HEK293 (cell line): ENCODE data around the gene IL15.

Experiments
- CTCF ChIA-PET: fragments of 350-600 bp; formaldehyde crosslinking; extraction: SDS; loops from one replicate; lab custom pipeline; 2021; ENCODE audit warnings: antibody characterized with exemption; lab: Yijun Ruan, JAX
- POLR2A ChIA-PET: fragments of 300-600 bp; formaldehyde crosslinking; extraction: SDS; loops from one replicate; lab custom pipeline; 2020; ENCODE audit warnings: antibody characterized with exemption, inconsistent platforms; lab: Yijun Ruan, JAX
- H3K27ac ChIP-seq: fragments of 200-500 bp; sonication (Bioruptor generic); 2 replicates; pipeline ENCODE4 v1.5.1; 2014; ENCODE audit warnings: low read depth, low read length, control low read depth, inconsistent platforms; ENCODE audit errors: extremely low read depth
- H3K36me3 ChIP-seq, 2 experiments: fragments of 200-500 bp in 1 of 2; sonication (Bioruptor generic) in 1 of 2; 1 replicate in 1 of 2; 2 replicates in 1 of 2; pipeline ENCODE4 v1.5.1; 2014 to 2017; ENCODE audit warnings: inconsistent platforms in 2 of 2, low read length in 2 of 2; ENCODE audit not compliant: control insufficient read depth in 2 of 2, insufficient read depth in 1 of 2
- H3K4me1 ChIP-seq: fragments of 200-500 bp; sonication (Bioruptor generic); 2 replicates; pipeline ENCODE4 v1.5.1; 2014; ENCODE audit warnings: mild to moderate bottlenecking, low read length, inconsistent platforms; ENCODE audit not compliant: control insufficient read depth, insufficient read depth
- H3K4me3 ChIP-seq: 2 replicates; pipeline ENCODE4 v1.5.1; 2011; ENCODE audit warnings: low read depth, mild to moderate bottlenecking, control low read depth, low read length, moderate library complexity
- H3K9me3 ChIP-seq: fragments of 200-500 bp; sonication (Bioruptor generic); 2 replicates; pipeline ENCODE4 v1.5.1; 2014; ENCODE audit warnings: low read depth, low read length, inconsistent platforms; ENCODE audit not compliant: control insufficient read depth, insufficient read depth
- ELK4 ChIP-seq: IDR thresholded peaks from 2 replicates; pipeline ENCODE4 v1.6.1; 2011; ENCODE audit warnings: mild to moderate bottlenecking, low read depth, low read length, borderline replicate concordance
- FEZF1 ChIP-seq: fragments of 450-650 bp; formaldehyde crosslinking; IDR thresholded peaks from 2 replicates; pipeline ENCODE4 v1.5.1; 2016; ENCODE audit warnings: missing biosample characterization, missing genetic modification characterization
- INSM2 ChIP-seq: fragments of 450-650 bp; formaldehyde crosslinking; IDR thresholded peaks from 2 replicates; pipeline ENCODE4 v1.5.1; 2016; ENCODE audit warnings: missing biosample characterization, missing genetic modification characterization
- KLF1 ChIP-seq: fragments of 450-650 bp; formaldehyde crosslinking; IDR thresholded peaks from 2 replicates; pipeline ENCODE4 v1.5.1; 2016; ENCODE audit warnings: missing biosample characterization, missing genetic modification characterization
- KLF8 ChIP-seq: fragments of 450-650 bp; formaldehyde crosslinking; IDR thresholded peaks from 2 replicates; pipeline ENCODE4 v1.5.1; 2016; ENCODE audit warnings: missing biosample characterization, missing genetic modification characterization
- MZF1 ChIP-seq: fragments of 450-650 bp; formaldehyde crosslinking; IDR thresholded peaks from 2 replicates; pipeline ENCODE4 v1.5.1; 2017; ENCODE audit warnings: missing biosample characterization, missing genetic modification characterization, borderline replicate concordance
- YY2 ChIP-seq: fragments of 450-650 bp; formaldehyde crosslinking; IDR thresholded peaks from 2 replicates; pipeline ENCODE4 v1.5.1; 2016; ENCODE audit warnings: missing biosample characterization, missing genetic modification characterization
- ZFP3 ChIP-seq: fragments of 450-650 bp; formaldehyde crosslinking; IDR thresholded peaks from 2 replicates; pipeline ENCODE4 v1.5.1; 2016; ENCODE audit warnings: low read depth, missing biosample characterization, missing genetic modification characterization
- ZNF121 ChIP-seq: fragments of 450-650 bp; formaldehyde crosslinking; IDR thresholded peaks from 2 replicates; pipeline ENCODE4 v1.5.1; 2016; ENCODE audit warnings: missing biosample characterization, missing genetic modification characterization
- ZNF132 ChIP-seq: fragments of 450-650 bp; formaldehyde crosslinking; IDR thresholded peaks from 2 replicates; pipeline ENCODE4 v1.5.1; 2017; ENCODE audit warnings: missing biosample characterization, missing genetic modification characterization, borderline replicate concordance
- ZNF223 ChIP-seq: fragments of 450-650 bp; formaldehyde crosslinking; IDR thresholded peaks from 2 replicates; pipeline ENCODE4 v1.5.1; 2016; ENCODE audit warnings: missing biosample characterization, missing genetic modification characterization
- ZNF324 ChIP-seq: fragments of 450-650 bp; formaldehyde crosslinking; IDR thresholded peaks from 2 replicates; pipeline ENCODE4 v1.5.1; 2016; ENCODE audit warnings: missing biosample characterization, missing genetic modification characterization
- ZNF335 ChIP-seq: fragments of 450-650 bp; formaldehyde crosslinking; conservative IDR thresholded peaks from 2 replicates; pipeline ENCODE4 v1.5.1; 2016; ENCODE audit warnings: missing biosample characterization, missing genetic modification characterization
- ZNF341 ChIP-seq: fragments of 450-650 bp; formaldehyde crosslinking; IDR thresholded peaks from 2 replicates; pipeline ENCODE4; 2016; ENCODE audit warnings: low read depth, missing biosample characterization, missing genetic modification characterization
- ZNF416 ChIP-seq: fragments of 450-650 bp; formaldehyde crosslinking; IDR thresholded peaks from 2 replicates; pipeline ENCODE4 v1.5.1; 2016; ENCODE audit warnings: missing biosample characterization, missing genetic modification characterization
- ZNF426 ChIP-seq: fragments of 450-650 bp; formaldehyde crosslinking; IDR thresholded peaks from 2 replicates; pipeline ENCODE4 v1.5.1; 2017; ENCODE audit warnings: missing biosample characterization, missing genetic modification characterization, mild to moderate bottlenecking, inconsistent platforms, moderate library complexity
- ZNF521 ChIP-seq: fragments of 450-650 bp; formaldehyde crosslinking; IDR thresholded peaks from 2 replicates; pipeline ENCODE4 v1.5.1; 2017; ENCODE audit warnings: missing biosample characterization, mild to moderate bottlenecking, missing genetic modification characterization
- ZNF600 ChIP-seq: fragments of 450-650 bp; formaldehyde crosslinking; IDR thresholded peaks from 2 replicates; pipeline ENCODE4 v1.5.1; 2016; ENCODE audit warnings: missing biosample characterization, missing genetic modification characterization
- ZNF701 ChIP-seq: fragments of 450-650 bp; formaldehyde crosslinking; IDR thresholded peaks from 2 replicates; pipeline ENCODE4 v1.5.1; 2016; ENCODE audit warnings: missing biosample characterization, missing genetic modification characterization
- ZNF777 ChIP-seq: fragments of 450-650 bp; formaldehyde crosslinking; IDR thresholded peaks from 2 replicates; pipeline ENCODE4 v1.5.1; 2017; ENCODE audit warnings: missing biosample characterization, missing genetic modification characterization, borderline replicate concordance
- ZNF791 ChIP-seq: fragments of 450-650 bp; formaldehyde crosslinking; IDR thresholded peaks from 2 replicates; pipeline ENCODE4 v1.5.1; 2016; ENCODE audit warnings: missing biosample characterization, missing genetic modification characterization
- ZNF843 ChIP-seq: fragments of 450-650 bp; formaldehyde crosslinking; IDR thresholded peaks from 2 replicates; pipeline ENCODE4 v1.5.1; 2016; ENCODE audit warnings: missing biosample characterization, missing genetic modification characterization
- TF ChIP-seq, protein P1 (sequence below): fragments of 450-650 bp; IDR thresholded peaks from 2 replicates; pipeline ENCODE4 v1.5.1; 2018; ENCODE audit warnings: missing biosample characterization, mild to moderate bottlenecking, missing genetic modification characterization

IL15 gene

GRCh38 chr4:141676087-141676670 lies 39.8 kb downstream of the IL15 start:
- Histone ChIP-seq H3K9me3 (no peaks in the 10 kb centered on the region), H3K4me1 (peaks cover 9% of the 10 kb centered on the region), H3K4me3 (no peak overlapping the region), H3K27ac (no peak overlapping the region), H3K36me3 (no peaks in the 10 kb centered on the region)
- TF ChIP-seq FEZF1 (tag by site-specific recombination) (peak; percentile 67), KLF8 (no peak)
- CTCF ChIA-PET = no interaction called here
- POLR2A ChIA-PET = no interaction called here

DNA sequence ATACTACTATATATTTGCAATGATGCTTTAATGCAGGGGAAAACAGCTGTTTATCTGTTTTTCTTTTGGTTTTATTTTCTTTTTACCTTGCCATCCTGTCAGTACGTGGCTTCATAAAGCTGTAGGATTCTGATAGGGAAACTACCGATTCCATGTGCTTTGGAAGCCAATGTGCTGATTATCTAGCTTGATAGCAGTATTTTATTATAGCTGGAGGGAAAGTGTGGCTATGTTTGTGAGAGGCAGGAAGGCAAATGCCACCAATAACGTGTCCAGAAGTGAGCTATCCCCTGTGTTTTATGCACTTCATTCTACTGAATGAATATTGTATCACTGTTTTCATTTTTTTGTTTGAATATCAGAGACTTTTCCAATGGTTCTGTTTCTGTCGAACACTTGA lies 43.7 kb downstream of the IL15 start:
- no peaks in the 10 kb centered on the region for H3K9me3 ChIP-seq
- no peak overlapping the region for H3K4me3 ChIP-seq
- ChIA-PET POLR2A (no interaction called here), CTCF (interaction anchor here (0.6 to 1.3 kb wide), 3 partner anchors 28 to 525 kb away, joined by 3 to 4 read pairs (median 3); partner anchors contain the start of gene IL15)
- H3K36me3 ChIP-seq = no peaks in the 10 kb centered on the region
- H3K4me1 ChIP-seq = peaks cover 9% of the 10 kb centered on the region
- peak; percentile 47; the same call in 1 of the 2 replicates for TF ChIP-seq ZNF843 (tag by site-specific recombination)
- peak; percentile 73 for TF ChIP-seq FEZF1 (tag by site-specific recombination)
- TF ChIP-seq ZNF777 (tag by site-specific recombination) = no peak
- no peak for TF ChIP-seq ELK4
- TF ChIP-seq MZF1 (tag by site-specific recombination) = no peak
- H3K27ac ChIP-seq = no peak overlapping the region

DNA sequence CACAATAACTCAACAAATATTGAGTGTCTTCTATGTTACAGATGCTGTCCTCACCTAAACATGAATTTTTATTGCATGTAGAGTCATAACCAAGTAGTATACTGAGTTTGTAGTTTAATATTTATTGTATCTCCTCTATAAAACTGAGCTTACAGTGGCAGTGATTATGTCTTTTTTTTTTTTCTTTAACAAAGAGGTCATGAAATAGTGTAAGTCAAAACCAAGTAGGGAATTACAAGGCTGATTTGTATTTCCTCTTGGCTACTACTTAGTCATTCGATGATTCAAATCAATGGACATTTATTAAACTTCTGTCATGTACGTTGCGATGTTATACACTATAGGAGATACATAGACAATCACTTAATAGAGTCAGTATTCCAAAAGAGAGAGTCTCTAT lies 48.4 kb downstream of the IL15 start:
- CTCF ChIA-PET = interaction anchor here (0.6 kb wide), 1 partner anchor 30 kb away, joined by 3 read pairs; no protein-coding TSS in a partner anchor
- POLR2A ChIA-PET = no interaction called here

GRCh38 chr4:141686146-141686775 lies 49.9 kb downstream of the IL15 start:
- Histone ChIP-seq H3K4me1 (no peaks in the 10 kb centered on the region), H3K36me3 (no peaks in the 10 kb centered on the region), H3K27ac (no peak overlapping the region), H3K9me3 (no peaks in the 10 kb centered on the region), H3K4me3 (no peak overlapping the region)
- ChIA-PET POLR2A (no interaction called here), CTCF (interaction anchor here (0.5 kb wide), 1 partner anchor 14 kb away, joined by 3 read pairs; no protein-coding TSS in a partner anchor)
- no peak for TF ChIP-seq YY2 (tag by site-specific recombination)
- TF ChIP-seq ZNF324 = 0 out of 2 replicates have a peak, but pooled peaks have one; percentile 19
- TF ChIP-seq ZNF426 (tag by site-specific recombination) = peak; percentile 98
- 0 out of 2 replicates have a peak, but pooled peaks have one; percentile 54 for TF ChIP-seq ZNF223
- no peak for TF ChIP-seq KLF1 (tag by site-specific recombination)
- TF ChIP-seq ZNF701 (tag by site-specific recombination) = no peak
- TF ChIP-seq ZNF341 (tag by site-specific recombination) = no peak
- TF ChIP-seq ZNF791 = peak; percentile 81
- peak; percentile 58; the same call in 1 of the 2 replicates for TF ChIP-seq ZNF121
- no peak for TF ChIP-seq ZNF416 (tag by site-specific recombination)
- TF ChIP-seq INSM2 (tag by site-specific recombination) = 0 out of 2 replicates have a peak, but pooled peaks have one; percentile 35
- 0 out of 2 replicates have a peak, but pooled peaks have one; percentile 14 for TF ChIP-seq ZNF600 (tag by site-specific recombination)
- no peak for TF ChIP-seq ZNF132
- no peak for TF ChIP-seq ZNF521 (tag by site-specific recombination)
- TF ChIP-seq FEZF1 (tag by site-specific recombination) = peak; percentile 27; the same call in 1 of the 2 replicates
- TF ChIP-seq, protein P1, sequence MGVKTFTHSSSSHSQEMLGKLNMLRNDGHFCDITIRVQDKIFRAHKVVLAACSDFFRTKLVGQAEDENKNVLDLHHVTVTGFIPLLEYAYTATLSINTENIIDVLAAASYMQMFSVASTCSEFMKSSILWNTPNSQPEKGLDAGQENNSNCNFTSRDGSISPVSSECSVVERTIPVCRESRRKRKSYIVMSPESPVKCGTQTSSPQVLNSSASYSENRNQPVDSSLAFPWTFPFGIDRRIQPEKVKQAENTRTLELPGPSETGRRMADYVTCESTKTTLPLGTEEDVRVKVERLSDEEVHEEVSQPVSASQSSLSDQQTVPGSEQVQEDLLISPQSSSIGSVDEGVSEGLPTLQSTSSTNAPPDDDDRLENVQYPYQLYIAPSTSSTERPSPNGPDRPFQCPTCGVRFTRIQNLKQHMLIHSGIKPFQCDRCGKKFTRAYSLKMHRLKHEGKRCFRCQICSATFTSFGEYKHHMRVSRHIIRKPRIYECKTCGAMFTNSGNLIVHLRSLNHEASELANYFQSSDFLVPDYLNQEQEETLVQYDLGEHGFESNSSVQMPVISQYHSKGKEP = no peak
- 0 out of 2 replicates have a peak, but pooled peaks have one; percentile 24 for TF ChIP-seq ZFP3 (tag by site-specific recombination)
- peak; percentile 43; the same call in 1 of the 2 replicates for TF ChIP-seq ZNF335 (tag by site-specific recombination)

More for the DNA sequence above, 48.4 kb downstream of the IL15 start:
- Histone ChIP-seq H3K4me3 (no peak overlapping the region), H3K27ac (no peak overlapping the region), H3K36me3 (no peaks in the 10 kb centered on the region), H3K4me1 (peaks cover 5% of the 10 kb centered on the region), H3K9me3 (no peaks in the 10 kb centered on the region)
- no peak for TF ChIP-seq ZNF843 (tag by site-specific recombination)
